Stimulated activated CD8-positive, alpha-beta memory T cell treated with anti-CD3 and anti-CD28 coated beads, Interleukin-15, amount 100 ng/mL, for 24 hours (primary cell): ENCODE results near the gene SIRT7.

ENCODE experiments used
- DNase-seq: peaks from one replicate; pipeline ENCODE4 v3.0.0-alpha.2; 2020; ENCODE audit warnings: low read depth

The SIRT7 gene

DNA sequence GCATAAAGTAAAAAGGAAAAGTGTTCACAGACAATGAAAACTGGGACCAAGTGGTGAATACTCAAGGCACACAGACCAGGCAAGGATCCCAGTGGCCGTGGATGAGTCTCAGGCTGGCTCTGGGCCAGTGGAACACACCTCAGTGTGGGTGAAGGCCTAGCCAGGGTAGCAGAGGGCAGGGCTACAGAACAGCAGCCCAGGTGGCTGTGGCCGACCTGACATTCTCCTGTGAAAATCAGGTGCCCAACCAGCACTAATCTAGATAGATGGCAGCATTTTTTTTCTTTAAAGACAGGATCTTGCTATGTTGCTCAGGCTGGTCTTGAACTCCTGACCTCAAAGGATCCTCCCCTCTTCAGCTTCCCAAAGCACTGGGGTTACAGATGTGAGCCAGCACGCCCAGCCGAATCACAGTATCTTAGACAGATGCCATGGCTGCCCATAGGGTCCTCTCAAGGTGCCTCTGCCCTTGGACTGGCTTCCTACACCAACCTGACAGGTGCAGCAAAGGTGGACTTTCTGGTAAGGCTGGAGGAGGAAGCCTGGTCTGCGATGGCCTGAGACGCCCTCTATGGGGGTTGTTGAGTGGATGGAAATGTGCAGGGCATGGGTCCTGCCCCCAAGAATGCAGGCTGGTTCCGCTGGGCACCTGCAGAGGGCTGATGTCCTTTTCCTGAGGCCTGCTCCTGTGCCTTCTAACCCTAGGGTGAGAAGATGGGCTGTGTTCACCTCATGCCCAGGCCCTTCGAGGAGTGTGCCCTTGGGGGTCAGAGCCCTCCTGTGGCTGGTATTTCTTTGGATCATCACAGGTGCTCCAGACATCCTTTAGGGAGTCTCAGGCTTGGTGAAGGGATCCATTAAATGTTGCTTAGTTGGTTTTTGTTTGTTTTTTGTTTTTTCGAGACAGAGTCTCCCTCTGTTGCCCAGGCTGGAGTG, 53.9 kb downstream of the SIRT7 start:
- no peak for DNase-seq

DNA sequence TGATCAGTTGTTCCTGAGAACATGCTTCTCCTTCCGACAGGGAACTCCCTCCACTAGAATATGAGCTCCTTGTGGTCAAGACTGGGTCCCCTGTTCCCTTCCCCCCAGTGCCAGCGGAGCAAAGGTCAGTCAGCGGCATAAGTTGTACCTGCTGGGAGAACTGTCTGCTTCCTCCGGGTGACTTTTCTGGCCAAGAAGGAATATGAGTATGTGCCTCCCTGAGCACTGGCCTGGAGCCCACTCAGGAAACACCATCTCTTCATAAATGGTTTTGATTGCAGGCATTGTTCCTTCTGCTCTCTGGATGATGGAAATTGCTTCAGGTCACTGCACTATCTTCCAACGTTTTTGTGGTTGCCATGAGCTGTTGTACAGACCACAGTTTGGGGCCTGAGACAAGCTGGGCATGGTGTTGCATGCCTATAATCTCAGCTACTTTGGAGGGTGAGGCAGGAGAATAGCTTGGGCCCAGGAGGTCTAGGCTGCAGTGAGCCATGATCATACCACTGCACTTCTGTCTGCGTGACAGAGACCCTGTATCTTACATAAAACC, 54.8 kb downstream of the SIRT7 start:
- no peak for DNase-seq
